Measurements from ENCODE around the gene KLF11. TPM values are rescaled to one million over a fixed set of nuclear protein-coding genes. Genes with fewer than 3 reads are reported as not detected.
A peak's percentile ranks its signal among the peaks of the same experiment; 100 is the strongest.

The KLF11 gene
- total RNA-seq, 6 donors from 2014 or later, result 14.3 to 38.7 (median 23.4) TPM

DNA sequence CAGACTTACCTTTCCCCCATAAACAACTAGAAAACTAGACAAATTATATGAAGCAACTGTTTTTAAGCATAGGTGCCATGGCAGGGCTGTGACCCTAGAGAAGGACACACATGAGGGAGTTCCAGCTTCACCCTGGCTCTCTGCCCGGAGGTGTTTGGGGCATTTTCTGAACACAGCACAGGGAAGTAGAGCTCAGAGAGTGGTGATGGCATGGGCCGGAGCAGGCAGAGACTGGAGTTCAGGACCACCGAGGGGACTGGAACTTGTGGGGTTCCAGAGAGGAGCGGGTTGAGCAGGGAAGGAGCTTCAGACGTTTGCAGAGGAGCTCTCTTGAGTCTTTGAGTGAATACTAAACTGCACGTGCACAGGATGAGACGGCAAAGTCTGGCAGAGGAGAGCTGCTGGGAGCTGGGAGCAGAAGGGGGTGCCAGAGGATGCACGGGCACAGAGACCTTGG, 26.5 kb upstream of the KLF11 start:
- H3K27me3 ChIP-seq, result no peaks in the 10 kb centered on the region
- H3K36me3 ChIP-seq, result no peaks in the 10 kb centered on the region
- no peaks in the 10 kb centered on the region for H3K9me3 ChIP-seq
- H3K27ac ChIP-seq, result no peak overlapping the region
- 89 to 91% methylated on average over 8 of the region's 8 CpGs for WGBS, 2 donors
- TF ChIP-seq POLR2AphosphoS5 (IDR thresholded peaks at IDR 0.05), result no peak
- TF ChIP-seq EP300 (IDR thresholded peaks at IDR 0.05), result no peak
- TF ChIP-seq, protein P1, sequence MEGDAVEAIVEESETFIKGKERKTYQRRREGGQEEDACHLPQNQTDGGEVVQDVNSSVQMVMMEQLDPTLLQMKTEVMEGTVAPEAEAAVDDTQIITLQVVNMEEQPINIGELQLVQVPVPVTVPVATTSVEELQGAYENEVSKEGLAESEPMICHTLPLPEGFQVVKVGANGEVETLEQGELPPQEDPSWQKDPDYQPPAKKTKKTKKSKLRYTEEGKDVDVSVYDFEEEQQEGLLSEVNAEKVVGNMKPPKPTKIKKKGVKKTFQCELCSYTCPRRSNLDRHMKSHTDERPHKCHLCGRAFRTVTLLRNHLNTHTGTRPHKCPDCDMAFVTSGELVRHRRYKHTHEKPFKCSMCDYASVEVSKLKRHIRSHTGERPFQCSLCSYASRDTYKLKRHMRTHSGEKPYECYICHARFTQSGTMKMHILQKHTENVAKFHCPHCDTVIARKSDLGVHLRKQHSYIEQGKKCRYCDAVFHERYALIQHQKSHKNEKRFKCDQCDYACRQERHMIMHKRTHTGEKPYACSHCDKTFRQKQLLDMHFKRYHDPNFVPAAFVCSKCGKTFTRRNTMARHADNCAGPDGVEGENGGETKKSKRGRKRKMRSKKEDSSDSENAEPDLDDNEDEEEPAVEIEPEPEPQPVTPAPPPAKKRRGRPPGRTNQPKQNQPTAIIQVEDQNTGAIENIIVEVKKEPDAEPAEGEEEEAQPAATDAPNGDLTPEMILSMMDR (IDR thresholded peaks at IDR 0.05), result no peak
- no peak for TF ChIP-seq POLR2A (IDR thresholded peaks at IDR 0.05)
- ATAC-seq (ENCODE audit: low FRiP score in 2 of 2) (no peak), DNase-seq (no peak)
- peaks cover 0 to 9% (median 6%) of the 10 kb centered on the region in 4 donors for H3K4me1 ChIP-seq
- H3K4me3 ChIP-seq, result no peak overlapping the region

DNA sequence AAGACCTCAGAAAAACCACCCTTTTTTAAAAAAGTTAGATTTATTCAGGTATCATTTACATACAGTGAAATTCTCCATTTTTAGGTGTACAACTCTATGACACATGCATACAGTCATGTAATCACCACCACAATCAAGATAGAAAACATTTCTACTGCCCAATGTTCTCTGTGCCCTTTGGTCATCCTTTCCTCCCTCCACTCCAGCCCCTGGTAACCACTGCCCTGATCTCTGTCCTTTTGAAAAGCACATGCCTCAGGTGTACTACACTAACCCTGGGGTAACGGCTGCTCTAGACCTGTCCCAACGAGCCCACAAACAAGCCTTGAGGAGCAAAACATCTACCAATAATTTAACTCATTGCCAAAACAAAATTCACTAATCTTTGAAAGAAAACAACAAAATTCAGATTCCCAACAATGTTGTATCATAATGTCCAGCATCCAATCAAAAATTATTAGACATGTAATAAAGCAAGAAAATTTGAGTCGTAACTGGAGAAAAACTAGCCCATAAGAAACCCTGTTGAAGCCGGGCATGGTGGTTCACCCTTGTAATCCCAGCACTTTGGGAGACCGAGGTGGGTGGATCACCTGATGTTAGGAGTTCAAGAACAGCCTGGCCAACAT, 25.9 kb upstream of the KLF11 start:
- 87 to 92% methylated on average over 5 of the region's 5 CpGs for WGBS, 2 donors
- no peak overlapping the region for H3K4me3 ChIP-seq

DNA sequence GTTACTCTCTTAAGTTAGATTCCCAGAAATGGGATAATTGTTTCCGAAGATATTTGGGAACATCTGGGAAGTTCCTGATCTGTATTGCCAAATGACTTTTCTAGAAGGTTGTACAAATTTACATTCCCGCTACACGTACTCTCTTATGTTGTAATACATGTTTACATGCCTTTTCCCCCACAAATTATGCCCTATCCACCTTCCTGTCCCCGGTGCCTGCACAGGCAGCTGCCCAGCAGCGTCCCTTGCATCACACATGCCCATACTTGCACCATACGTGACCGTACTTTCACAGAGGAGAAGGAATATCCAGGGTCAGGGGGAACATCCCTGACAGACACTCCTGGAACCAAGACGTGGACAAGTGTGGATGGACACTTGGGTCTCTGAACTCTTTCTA, 24.2 kb upstream of the KLF11 start:
- H3K27me3 ChIP-seq, result no peaks in the 10 kb centered on the region
- H3K36me3 ChIP-seq, result no peaks in the 10 kb centered on the region
- no peak overlapping the region for H3K4me3 ChIP-seq
- peak overlapping the region in 2 of 4 donors; percentile 30 to 62 for H3K27ac ChIP-seq
- peaks cover 0 to 9% (median 6%) of the 10 kb centered on the region in 4 donors for H3K4me1 ChIP-seq
- WGBS, 2 donors, result 46 to 54% methylated on average over 7 to 8 of the region's 8 CpGs
- TF ChIP-seq EP300 (IDR thresholded peaks at IDR 0.05) (peak in 2 of 4 donors; percentile 4 to 77), POLR2AphosphoS5 (IDR thresholded peaks at IDR 0.05) (peak; percentile 75 to 85), POLR2A (IDR thresholded peaks at IDR 0.05) (no peak)
- DNase-seq (peak in 1 of 2 donors; percentile 78), ATAC-seq (ENCODE audit: low FRiP score in 2 of 2) (peak in 1 of 2 donors; percentile 30)
- no peaks in the 10 kb centered on the region for H3K9me3 ChIP-seq

More for the DNA sequence above, 25.9 kb upstream of the KLF11 start:
- no peaks in the 10 kb centered on the region for H3K27me3 ChIP-seq
- TF ChIP-seq EP300 (IDR thresholded peaks at IDR 0.05) (no peak), POLR2AphosphoS5 (IDR thresholded peaks at IDR 0.05) (no peak), POLR2A (IDR thresholded peaks at IDR 0.05) (no peak)
- TF ChIP-seq, protein P1 (IDR thresholded peaks at IDR 0.05), result no peak
- peaks cover 0 to 9% (median 6%) of the 10 kb centered on the region in 4 donors for H3K4me1 ChIP-seq
- no peaks in the 10 kb centered on the region for H3K36me3 ChIP-seq
- DNase-seq (no peak), ATAC-seq (ENCODE audit: low FRiP score in 2 of 2) (no peak)
- H3K9me3 ChIP-seq, result no peaks in the 10 kb centered on the region
- no peak overlapping the region for H3K27ac ChIP-seq

DNA sequence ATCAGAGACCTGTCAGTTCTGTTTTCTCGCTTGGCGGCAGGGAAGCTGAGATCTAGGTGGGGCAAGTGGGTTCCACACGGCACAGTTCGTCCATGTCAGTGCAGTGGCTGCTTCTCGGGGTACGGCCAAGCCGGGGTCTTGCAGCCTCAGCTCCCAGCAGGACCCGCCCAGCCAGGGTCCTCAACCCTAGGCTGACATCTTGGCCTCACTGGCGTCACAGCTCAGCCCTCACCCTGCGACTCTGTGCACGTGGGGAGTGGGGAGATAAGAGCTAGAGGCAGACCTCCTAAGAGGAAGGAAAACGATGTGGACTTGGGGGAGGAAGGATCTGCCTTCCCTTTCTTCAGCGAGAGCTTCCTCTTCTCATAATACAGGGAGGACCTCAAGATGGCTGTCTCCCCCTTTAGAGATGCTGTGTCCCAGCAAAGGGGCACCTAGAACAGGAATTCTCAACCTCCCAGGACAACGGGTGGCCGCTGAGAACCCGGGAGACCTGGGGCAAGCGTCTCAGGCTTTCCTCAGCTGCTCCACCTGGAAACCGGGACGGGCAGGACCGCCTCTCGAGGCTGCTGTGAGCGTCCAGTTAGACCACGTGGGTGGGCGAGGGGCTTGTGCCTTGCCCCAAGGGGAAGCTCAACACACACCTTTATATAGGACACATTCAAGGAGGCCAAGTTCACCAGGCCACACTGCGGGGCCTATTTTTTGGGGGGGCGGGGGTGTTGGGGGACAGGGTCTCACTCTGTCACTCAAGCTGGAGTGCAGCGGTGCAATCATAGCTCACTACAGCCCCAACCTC, 23.5 kb upstream of the KLF11 start:
- H3K9me3 ChIP-seq, result no peaks in the 10 kb centered on the region
- H3K36me3 ChIP-seq, result no peaks in the 10 kb centered on the region
- DNase-seq, result peak in 1 of 2 donors; percentile 66
- peaks cover 0 to 9% (median 6%) of the 10 kb centered on the region in 4 donors for H3K4me1 ChIP-seq
- WGBS, 2 donors, result 32 to 76% methylated on average over 3 to 26 of the region's 27 CpGs
- H3K4me3 ChIP-seq, result no peak overlapping the region
- H3K27me3 ChIP-seq, result no peaks in the 10 kb centered on the region
- TF ChIP-seq POLR2AphosphoS5 (IDR thresholded peaks at IDR 0.05) (no peak), EP300 (IDR thresholded peaks at IDR 0.05) (no peak), POLR2A (IDR thresholded peaks at IDR 0.05) (no peak)
- TF ChIP-seq, protein P1 (IDR thresholded peaks at IDR 0.05), result no peak
- peak overlapping the region in 2 of 4 donors; percentile 30 to 62 for H3K27ac ChIP-seq
- no peak for ATAC-seq (ENCODE audit: low FRiP score in 2 of 2)

DNA sequence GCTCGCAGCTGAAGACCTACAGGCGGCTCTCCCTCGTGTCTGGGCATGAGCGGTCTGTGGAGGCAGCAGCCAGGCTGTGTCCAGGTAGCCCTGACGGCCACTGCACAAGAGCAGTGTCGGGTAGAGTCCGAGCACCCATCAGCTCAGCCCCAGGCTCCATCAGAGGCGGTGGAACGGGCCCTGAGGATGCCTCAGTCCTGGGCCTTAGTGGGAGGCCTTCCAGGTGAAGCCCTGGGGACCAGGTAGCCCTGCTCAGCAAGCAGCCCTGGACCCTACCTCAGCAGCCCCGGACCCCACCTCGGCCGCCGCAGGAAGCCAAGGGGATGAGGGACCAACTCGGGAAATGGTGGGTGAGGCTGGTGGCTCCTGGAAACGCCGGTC, 21.3 kb upstream of the KLF11 start:
- ATAC-seq (ENCODE audit: low FRiP score in 2 of 2) (peak in 1 of 2 donors; percentile 4), DNase-seq (peak in 1 of 2 donors; percentile 81)
- no peak overlapping the region for H3K27ac ChIP-seq
- TF ChIP-seq POLR2A (IDR thresholded peaks at IDR 0.05), result no peak
- TF ChIP-seq POLR2AphosphoS5 (IDR thresholded peaks at IDR 0.05), result no peak
- TF ChIP-seq, protein P1 (IDR thresholded peaks at IDR 0.05), result no peak
- TF ChIP-seq EP300 (IDR thresholded peaks at IDR 0.05), result no peak
- 84 to 93% methylated on average over 4 to 8 of the region's 16 CpGs for WGBS, 2 donors
- no peaks in the 10 kb centered on the region for H3K9me3 ChIP-seq
- no peaks in the 10 kb centered on the region for H3K36me3 ChIP-seq
- no peaks in the 10 kb centered on the region for H3K27me3 ChIP-seq
- no peak overlapping the region for H3K4me3 ChIP-seq
- peaks cover 0 to 9% (median 6%) of the 10 kb centered on the region in 4 donors for H3K4me1 ChIP-seq

Data from upper lobe of left lung (tissue), 6 donors.